GM12872 (cell line): ENCODE results near the gene MARS2.

ENCODE experiments used
- TF ChIP-seq, protein P1 (sequence below): IDR thresholded peaks from 3 replicates; pipeline ENCODE4 v1.5.1; 2011; ENCODE audit warnings: low read depth, mild to moderate bottlenecking, low read length, moderate library complexity; ENCODE audit not compliant: insufficient read depth

MARS2 gene

DNA sequence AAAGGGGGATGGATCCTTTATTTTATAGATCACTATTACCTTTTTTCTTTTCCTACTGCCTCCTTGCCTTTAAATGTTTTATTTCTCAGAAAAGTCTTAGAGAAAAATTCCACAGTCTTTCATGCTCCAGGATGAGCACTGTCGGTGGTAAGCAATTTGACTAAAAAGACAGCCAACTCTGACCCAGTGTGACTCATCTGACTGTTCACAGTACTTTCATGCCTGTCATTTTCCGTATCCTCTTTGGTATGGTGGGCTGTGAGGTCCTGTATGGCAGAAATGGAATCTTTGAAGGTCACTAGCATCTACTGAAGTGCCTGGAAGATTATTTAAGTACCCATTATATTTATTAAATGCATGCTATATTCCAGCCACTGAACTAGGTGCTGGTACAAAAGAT, 27.7 kb upstream of the MARS2 start:
- TF ChIP-seq, protein P1, sequence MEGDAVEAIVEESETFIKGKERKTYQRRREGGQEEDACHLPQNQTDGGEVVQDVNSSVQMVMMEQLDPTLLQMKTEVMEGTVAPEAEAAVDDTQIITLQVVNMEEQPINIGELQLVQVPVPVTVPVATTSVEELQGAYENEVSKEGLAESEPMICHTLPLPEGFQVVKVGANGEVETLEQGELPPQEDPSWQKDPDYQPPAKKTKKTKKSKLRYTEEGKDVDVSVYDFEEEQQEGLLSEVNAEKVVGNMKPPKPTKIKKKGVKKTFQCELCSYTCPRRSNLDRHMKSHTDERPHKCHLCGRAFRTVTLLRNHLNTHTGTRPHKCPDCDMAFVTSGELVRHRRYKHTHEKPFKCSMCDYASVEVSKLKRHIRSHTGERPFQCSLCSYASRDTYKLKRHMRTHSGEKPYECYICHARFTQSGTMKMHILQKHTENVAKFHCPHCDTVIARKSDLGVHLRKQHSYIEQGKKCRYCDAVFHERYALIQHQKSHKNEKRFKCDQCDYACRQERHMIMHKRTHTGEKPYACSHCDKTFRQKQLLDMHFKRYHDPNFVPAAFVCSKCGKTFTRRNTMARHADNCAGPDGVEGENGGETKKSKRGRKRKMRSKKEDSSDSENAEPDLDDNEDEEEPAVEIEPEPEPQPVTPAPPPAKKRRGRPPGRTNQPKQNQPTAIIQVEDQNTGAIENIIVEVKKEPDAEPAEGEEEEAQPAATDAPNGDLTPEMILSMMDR, result no peak

DNA sequence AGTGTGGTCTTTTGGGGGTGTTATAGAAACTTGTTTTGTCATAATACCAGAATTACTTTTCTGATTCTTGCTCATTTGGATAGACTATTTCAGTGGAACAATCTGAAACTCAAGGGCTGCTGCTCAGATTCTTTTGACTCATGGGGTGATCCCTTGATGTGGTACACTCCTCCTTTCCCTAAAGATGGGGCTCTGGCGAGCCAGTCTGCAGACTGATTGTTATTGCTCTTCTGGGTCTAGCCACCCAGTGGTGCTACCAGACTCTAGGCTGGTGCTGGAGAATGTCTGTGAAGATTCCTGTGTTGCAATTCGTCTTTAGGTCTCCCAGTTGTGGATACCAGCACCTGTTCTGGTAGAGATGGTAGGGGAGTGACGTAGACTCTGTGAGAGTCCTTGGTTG, 4.2 kb upstream of the MARS2 start:
- TF ChIP-seq, protein P1, result no peak

DNA sequence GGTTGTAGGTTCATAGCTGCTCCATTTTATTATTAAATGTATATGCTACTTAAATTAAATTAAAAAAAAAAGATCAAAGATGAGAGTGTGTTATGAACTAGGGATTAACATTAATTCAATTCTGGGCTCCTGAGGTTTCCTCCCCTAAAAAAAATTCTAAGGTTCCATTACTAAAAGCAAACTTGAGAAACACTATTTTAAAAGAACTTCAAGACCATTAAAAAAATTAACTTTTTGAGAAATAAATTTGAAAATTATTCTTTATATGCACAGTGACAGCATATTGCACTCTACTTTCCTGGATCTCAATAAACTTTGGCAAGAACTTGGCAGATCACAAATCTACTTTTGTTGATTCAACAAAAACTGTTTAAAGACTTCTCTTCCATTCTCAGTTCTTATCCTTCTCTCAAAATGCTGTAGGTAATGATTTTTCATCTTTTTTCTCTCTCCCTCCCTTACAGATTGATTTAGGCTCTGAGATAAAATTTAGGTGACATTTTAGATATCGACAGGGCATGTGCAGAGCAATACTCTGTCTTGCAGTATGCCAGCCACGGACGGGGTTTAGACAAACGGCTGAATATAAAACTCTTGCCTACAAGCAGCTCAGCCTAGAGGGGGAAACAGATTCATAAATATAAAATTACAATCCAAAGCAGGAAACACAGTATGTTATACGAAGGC, 592 bp upstream of the MARS2 start:
- TF ChIP-seq, protein P1, result no peak

DNA sequence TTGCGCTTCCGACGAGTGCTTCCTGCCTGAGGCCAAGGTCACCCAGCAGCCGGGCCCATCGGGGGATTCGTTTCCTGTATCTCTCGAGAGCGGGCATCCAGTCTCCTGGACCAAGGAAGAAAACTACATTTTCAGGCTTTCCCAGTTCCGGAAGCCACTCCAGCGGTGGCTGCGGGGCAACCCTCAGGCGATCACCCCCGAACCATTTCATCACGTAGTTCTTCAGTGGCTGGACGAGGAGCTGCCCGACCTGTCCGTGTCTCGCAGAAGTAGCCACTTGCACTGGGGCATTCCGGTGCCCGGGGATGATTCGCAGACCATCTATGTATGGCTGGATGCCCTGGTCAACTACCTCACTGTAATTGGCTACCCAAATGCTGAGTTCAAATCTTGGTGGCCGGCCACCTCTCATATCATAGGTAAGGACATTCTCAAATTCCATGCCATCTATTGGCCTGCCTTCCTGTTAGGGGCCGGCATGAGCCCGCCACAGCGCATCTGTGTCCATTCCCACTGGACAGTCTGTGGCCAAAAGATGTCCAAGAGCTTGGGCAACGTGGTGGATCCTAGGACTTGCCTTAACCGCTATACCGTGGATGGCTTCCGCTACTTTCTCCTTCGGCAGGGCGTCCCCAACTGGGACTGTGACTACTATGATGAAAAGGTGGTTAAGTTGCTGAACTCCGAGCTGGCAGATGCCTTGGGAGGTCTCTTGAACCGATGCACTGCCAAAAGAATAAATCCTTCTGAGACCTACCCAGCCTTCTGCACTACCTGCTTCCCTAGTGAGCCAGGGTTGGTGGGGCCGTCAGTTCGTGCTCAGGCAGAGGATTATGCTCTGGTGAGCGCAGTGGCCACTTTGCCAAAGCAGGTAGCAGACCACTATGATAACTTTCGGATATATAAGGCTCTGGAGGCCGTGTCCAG, 1.0 kb downstream of the MARS2 start:
- TF ChIP-seq, protein P1, result no peak

DNA sequence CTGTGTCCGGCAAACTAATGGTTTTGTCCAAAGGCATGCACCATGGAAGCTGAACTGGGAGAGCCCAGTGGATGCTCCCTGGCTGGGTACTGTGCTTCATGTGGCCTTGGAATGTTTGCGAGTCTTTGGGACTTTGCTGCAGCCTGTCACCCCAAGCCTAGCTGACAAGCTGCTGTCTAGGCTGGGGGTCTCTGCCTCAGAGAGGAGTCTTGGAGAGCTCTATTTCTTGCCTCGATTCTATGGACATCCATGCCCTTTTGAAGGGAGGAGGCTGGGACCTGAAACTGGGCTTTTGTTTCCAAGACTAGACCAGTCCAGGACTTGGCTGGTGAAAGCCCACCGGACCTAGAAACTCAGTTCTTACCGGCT, 1.7 kb downstream of the MARS2 start:
- TF ChIP-seq, protein P1, result no peak

DNA sequence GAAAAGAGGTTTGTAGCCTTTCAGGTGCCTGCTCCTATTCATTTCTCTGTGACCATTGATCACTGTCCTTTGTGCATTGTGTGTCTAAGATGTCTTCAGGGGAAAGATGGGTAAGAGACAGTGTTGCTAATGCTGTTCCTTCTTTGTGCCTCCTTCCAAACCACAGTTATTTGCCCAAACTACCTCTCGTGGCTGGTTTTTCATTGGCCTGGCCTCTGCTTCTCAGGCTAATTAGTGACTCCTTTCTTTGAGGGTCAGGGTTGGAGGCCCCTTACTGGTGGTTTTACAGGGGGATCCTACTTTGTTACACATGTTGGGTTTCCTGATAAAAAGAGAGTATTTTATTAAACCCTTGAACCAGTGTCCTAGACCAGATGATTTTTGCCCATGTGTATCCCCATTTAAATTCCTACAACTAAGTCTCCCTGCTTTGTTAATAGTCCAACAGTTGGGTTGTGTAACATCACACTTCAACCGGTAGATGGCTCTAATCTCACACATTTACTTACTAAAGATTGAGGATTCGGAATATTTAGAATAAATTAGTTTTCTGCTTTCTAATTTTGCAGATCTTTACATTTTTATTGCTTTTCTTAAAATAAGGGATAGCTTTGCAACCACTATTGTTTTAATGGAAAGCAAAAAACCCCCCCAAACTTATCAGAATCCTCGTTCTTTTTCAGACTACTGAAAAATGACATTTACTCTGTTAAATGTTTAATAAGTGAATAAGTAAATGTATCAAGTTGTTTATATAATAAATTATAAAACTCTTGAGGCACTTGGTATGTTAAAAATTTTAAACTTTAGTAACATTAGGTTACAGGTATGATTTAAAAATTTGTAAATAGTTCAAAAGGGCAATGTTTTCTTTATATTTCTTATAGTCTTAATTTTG, 2.4 kb downstream of the MARS2 start:
- TF ChIP-seq, protein P1, result peak; percentile 62

DNA sequence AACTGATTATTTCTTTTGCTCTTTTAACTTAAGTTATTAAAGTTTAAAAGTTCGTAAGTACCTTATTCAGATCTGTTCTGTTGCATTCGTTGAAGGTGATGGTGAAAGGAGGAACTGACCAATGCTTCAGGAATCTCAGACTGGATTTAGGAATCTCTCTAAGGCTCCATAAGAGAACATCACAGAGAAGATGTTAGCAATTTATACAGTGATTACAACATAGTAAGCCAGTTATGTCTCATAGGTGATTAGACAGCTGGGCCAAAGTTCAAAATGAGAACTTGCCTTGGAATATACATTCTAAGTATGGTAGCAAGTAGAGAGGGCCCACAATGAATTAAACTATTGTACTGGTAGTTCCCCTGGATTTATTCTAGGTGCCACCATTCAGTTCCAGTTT, 3.2 kb downstream of the MARS2 start:
- TF ChIP-seq, protein P1, result no peak
